Measurements from ENCODE around the gene ZFR2.
"Not testable (repeated sequence)": the region's sequence is repeated elsewhere in the genome, so short reads cannot be mapped to it uniquely, and the experiment has no call there.

The ZFR2 gene

DNA sequence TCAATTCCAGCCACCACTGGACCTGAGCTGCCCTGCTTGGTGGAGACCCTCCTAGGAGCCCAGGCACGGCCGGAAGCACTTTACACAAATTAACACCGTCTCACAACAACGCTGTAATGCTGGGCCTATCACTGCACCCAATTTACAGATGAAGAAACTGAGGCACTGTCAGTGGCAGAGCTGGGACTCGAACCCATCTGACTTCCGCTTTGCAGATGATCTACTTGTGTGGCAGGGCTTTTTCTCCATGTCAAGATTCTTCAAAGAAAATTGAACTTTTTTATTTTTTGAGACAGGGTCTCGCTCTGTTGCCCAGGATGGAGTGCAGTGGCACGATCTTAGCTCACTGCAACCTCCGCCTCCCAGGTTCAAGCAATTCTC lies 33.8 kb downstream of the ZFR2 start:
- no peak for DNase-seq

DNA sequence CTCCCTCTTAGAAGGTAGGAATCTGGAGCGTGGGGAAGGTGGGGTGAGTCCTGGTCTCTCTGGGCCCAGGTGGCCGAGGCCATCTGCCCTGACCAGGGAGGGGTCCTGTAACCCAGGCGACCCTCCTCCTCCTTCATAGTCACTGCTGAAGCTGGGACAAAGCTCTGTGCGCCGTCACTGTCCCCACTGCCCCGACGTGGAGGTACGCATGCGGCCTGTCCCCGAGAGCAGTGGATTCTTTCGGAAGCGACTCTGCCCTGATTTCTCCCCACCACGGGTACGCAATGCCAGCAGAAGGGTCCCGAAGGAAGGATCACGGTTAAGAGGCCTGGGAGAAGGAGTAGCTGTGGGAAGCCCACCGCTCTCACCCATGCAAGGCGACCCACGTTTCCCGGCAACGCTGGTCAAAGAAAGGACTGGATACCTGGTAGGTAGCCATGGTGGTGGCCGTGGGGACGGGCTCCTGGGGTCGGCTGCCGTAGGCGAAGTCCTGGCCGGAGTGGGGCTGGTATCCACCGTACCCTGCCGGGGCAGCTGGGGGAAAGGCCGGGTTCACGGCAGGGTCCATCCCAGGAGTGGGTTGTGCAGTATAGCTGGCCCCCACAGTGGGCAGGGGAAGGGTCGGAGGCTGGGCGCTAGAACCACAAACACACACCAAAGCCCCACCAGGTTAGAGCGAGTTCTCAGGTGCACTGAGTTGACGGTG lies 34.3 kb downstream of the ZFR2 start:
- DNase-seq = no peak

DNA sequence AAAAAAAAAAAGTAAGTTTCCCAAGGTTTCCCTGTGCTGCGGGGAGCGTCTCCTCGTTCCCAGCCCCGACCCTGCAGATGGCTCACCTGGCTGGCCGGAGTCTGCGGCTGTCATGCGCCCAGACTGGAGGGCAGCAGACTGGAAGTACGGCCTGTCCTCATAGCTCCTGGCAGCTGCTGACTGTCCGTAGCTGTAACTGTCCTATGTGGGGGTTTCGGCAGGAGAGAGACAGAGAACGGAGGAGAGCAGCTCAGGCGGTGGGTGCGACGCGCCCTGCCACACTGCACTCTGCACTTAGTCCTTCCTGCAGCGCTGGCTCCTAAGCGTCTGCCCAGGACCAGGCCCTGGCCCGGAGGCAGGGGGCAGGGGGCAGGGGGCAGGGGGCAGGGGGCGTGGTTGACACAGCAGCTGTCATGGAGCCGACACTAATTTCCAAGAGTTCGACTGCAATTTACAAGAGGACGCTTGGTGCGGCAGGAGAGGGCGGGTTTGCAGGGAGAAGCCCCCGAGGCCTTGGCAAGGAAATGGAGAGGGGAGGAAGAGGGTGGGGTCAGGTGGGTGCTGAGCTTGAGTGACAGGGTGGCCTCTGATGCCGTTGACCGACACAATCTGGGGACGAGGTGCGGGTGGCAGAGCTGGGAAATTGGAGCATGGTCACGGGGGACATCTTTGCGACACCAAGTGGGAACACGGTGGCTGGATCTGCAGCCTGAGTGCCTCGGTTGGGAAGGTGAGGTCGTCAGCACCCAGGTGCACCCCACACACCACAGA lies 35.1 kb downstream of the ZFR2 start:
- no peak for DNase-seq

DNA sequence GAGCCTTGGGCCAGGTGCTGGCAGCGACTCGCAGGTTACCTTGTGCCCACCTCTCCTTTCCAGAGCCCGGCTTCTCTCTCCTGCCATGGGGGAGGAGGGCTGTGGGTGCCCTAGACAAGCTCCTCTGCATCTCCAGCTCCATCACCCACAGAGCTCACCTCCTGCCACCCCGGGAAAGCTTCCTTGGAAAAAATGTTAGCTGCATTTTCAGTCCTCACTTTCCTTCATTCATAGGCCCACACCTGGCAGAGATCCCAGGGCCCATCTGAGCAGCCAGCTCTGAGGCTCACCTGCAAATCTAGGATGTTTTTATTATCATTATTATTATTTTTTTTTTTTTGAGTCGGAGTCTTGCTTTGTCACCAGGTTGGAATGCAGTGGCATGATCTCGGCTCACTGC lies 36.8 kb downstream of the ZFR2 start:
- DNase-seq = no peak

DNA sequence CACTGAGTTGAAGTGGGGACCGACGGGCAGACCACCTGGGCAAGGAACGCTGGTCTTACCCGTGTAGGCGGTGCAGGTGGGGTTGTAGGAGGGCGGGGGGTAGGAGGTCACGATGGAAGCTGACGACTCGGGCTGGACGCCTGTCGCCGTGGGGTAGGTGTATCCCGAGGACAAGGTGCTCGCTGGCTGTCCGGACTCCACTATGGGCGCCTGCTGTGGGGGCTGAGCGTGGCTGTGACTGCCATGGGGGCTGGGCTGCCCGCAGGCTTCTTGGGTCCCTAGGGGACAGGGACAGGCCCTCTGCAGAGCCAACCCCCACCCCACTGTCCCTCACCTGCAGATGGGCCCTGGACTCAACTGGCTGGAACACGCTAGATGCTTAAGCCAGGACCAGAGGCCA lies 37.2 kb downstream of the ZFR2 start:
- no peak for DNase-seq

DNA sequence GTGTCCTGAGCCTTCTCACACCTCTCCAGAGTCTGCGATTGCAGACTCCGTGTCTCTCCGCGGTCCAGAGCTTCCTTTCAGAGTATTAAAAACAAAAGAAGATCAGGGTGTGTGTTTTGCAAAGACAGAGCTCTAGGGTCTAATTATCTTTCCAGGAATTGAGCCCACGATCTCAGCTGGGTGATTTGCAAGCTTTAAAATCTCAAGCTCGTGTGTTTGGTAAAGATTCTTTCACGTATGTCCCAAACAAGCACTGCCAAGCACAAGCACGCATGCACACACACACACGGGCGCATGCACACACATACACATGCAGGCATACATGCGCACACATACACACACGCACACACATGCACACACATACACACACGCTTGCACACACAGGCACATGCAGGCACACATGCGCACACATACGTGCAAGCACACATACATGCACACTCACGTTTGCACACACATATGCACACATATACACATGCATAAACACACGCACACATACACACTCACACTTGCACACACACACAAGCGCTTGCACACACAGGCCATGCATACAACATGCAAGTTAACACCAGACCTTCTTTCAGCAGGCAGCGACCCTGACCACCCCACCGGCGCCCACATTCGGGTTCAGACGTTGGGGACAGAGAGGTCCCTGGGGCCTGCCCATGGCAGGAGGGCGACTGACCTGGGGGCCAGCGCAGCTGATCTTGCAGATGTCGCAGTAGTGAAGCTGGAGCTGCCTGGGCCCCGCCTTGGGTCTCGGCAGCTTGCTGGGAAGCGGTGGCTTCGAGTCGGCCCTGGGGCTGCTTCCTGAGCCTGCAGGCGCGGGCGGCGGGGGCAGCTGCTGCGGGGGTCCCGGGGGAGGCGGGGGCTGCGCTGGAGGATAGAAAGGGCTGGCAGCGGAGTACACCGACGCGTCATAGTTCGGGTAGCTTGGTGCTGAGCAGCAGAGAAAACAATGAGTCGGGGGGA lies 37.9 kb downstream of the ZFR2 start:
- DNase-seq = no peak

DNA sequence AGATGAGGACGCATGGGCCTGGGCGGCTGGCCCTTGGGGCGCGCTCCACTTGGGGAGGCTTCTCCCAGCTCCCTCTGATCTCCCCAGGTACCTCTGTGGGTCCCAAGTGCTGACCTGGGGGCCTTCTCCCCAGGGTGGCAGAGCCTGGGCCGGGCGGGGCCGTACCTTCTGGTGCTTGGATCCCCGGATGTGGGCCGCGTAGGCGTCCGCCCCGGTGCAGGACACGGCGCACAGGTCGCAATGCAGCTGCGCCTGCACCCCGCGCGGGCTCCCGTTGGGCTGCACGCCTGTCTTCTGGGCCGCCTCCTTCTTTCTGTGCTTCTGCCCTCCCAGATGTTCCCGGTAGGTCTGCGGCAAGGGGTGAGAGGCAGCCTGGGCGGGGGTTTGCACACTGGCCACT lies 41.5 kb downstream of the ZFR2 start:
- no peak for DNase-seq

DNA sequence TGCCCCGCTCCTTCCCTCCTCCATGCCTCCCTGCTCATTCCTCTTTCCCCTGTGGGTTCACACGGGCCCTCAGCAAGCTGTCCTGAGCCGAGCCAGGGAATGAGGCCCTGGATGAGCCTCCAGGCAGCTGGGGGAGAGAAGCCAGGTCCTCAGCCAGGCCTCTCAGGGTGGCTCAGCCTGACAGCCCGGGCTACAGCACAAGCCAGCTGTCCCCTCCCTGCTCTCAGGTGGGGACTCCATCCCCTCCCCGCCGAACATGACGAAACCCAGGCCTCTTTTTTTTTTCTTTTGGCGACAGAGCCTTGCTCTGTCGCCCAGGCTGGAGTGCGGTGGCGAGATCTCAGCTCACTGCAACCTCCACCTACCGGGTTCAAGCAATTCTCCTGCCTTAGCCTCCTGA lies 42.7 kb downstream of the ZFR2 start:
- DNase-seq = no peak

DNA sequence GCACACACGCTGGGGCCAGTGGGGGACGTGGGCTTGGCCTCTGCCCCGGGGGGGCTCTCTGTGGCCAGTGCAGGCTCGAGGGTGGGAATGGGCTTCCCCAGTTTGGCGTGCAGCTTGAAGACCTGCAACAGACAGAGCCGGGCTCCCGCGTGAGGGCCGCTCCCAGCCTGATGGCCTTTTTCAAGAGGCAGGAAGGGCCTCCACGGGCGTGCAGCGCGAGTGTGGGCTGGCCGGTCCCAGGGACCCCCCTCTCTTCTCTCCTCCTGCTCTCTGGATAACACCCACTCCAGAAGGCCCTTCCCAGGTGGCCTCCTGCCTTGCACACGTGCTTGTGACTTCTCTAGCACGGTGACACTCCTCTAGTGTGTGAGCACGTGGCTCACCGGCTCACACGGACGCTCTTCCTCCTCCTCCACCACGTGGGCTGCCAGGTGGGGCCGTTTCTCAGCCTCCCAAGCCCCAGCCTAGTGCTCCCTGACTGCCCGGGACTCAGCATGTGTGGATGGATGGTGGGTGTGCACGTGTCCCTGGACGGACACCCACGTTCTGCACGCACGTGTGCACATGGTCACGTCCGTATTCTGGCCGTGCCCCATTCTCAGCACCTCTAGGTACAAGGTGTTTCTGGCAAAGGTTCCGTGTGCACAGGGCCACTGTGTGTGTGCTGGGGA lies 43.4 kb downstream of the ZFR2 start:
- no peak for DNase-seq

DNA sequence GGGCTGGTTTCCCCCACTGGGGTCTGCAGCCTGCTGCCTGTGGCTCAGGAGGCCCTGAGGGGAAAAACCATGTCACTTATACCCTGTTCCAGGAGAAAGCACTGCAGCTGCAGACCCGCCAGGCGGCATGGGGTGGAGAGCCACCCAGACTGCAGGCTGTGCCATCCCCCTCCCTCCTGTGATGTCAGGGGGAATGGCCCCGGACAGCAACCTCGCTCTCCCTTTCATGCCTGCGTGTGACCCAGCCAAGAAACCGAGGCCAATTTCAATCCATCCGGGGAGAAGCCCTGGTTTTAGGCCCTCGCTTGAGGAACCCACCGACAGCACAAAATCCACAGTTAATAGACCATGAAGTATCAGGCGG lies 45.5 kb downstream of the ZFR2 start:
- DNase-seq = no peak

DNA sequence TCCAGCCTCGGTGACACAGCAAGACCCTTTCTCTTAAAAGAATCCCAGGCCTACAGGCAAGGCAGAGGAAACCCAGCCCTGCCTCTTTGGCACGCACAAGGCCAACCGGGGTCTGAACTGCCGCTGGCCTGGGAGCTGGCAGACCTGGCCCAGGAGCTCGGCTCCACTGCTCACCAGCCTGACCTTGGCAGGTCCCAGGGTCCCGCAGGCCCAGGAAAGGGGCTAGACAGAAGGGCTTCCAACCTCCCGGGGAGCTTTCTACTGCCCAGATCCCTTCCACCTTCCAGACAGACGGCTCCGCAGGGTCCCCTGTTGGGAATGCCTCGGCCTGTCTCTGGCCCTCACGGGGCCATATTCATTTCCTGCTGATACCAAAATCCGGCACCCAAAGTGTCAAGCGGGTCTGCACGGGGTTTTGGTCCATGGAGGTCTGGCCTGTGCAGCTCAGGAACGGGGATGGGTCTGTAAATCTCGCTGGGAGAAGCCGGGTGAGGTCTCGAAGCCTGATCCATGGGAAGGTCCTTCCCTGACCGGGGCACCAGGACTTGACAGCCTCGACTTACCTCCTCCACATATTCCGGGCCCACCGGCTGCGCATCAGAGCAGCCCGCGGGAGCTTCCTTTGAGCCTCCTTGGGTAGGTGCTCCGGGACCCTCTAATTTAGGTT lies 46.0 kb downstream of the ZFR2 start:
- DNase-seq = no peak

DNA sequence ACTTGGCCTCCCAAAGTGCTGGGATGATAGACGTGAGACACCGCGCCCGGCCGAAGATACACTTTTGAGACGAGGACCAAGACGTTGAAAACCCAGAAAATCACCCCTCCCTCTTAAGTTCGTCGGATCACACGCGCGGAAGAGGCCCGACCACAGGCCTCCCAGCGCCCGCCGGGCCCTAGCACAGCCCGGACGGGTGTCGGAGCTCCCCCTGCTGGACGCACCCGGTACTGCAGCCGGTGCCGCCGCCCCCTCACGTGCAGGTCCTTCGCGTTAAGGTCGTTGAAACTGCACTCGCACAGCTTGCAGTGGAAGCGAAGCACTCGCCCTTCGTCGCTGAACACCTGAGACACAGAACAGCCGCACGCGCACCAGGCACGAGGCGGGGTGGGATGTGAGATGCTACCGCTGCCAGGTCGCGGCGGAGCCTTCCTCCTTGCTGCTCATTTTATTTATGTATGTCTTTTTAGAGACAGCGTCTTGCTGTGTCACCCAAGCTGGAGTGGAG lies 46.9 kb downstream of the ZFR2 start:
- DNase-seq = peak; percentile 68 to 73

DNA sequence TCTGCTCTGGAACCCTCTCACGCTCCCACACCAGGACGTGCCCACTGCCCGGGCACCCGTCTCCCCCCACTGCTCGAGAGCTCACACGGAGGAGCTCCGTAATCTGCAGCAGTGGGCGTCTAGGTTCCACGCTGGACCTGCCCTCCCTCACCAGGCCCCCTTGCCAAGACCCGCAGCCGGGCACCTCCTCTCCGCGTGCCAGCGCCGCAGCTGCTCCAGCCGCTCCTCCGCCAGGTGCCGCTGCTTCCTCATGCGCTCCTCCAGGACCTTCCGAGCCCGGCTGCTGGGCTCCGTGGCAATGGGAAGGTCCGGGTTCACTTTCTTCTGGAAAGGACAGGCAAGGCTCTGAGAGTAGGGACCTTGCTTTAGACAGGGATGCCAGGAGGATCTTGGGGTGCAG lies 47.7 kb downstream of the ZFR2 start:
- DNase-seq = no peak

DNA sequence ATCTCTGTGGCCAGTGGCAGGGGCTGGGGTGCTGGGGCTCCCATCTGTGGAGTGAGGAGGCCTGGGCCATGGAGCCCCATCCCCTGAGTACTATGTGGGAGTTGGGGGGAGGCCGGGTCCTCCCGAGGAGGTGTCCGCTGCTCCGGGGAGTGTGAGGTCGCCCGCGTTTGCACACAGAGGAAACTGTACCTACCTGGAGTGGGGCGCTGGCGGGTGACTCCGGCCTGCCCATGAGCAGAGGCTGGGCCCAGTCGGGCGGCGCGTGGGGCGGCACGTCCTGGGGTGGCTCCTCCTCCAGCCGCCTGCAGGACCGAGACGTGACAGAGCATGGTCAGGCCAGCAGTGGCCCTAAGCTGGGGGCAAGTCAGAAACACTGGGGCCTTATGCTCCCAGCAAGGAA lies 48.8 kb downstream of the ZFR2 start:
- no peak for DNase-seq

DNA sequence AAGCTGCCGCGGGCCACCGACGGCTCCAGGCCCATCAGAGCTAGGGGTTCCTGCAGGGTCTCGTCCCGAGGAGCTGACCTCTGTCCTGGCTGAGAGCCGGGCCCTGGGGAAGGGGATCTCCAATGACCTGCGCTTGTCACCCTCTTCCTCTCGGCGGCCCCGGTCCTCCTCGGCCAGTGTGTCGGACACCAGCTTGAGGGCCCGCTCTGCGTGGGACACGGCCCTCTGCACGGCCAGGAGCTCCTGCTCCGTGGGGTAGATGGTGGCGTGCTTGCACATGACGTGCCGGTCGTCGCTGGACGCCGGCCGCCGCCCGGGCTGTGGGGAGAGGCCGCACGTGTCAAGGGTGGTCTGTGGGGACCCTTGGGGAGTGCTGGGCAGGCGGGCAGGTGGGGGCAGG lies 49.9 kb downstream of the ZFR2 start:
- DNase-seq = no peak

DNA sequence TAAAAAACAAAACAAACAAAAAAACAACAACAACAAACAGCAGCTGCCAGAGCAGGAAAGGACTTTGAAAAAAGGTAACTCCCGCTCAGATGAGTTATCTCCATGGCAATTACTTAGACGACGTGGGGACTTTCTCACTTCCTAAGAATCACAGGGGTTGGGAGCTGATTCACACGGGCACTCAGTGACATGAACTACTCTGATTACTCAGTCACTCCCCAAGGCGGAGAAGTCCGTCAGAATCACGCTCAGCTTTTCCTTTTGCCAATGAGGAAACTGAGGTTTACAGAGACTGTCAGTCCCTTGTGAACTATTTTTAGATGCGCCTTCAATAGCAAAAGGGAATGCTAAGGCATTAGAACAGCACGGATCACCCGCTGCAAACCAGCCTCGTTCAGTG lies 50.4 kb downstream of the ZFR2 start:
- peak; percentile 40 to 71 for DNase-seq

DNA sequence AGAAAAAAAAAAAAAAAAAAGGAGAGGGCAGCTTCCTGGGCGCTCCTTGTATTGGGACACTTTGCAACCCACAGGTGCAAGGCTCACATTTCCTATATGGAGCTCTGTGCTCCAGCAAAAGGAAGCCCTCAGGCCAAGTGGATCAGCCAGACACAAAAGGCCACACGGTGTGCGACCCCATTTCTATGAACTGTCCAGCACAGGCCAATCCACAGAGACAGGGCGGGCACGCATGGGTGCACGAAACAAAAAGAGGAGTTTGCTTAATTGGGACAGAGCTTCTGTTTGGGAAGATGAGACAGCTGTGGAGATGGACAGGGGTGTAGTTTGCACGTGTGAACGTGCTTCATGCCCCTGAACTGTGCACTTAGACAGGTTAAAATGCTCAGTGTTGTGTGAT lies 51.1 kb downstream of the ZFR2 start:
- no peak for DNase-seq

DNA sequence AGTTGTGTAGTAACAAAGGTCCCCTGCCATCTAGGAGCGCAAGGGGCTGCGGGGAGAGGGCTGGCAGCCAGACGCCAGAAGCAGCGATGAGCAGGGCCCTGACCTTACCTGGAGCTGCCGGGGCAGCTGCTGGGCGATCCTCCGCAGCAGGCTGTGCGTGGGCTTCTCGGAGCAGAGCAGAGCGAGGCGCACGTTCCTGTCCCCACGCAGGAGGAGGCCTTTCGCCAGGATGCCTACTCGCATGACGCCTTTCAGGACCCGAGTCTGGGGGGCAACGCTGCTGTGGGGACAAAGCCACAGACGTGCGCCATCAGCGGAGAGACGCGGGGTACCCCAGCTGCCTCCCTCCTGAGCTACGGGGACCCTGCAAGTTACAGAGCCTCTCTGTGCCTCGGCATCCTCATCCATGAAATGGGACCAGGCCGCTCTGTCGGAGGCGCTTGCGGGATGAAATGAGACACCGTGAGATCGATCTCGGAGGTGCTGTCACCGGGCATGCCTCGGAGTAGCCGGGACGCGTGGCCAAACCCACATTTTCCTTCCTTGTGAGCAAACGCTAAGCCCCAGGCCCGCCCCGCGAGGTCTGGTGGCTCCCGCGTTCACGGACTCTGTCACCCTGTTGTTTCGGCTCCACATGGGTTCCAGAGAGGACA lies 52.1 kb downstream of the ZFR2 start:
- no peak for DNase-seq

DNA sequence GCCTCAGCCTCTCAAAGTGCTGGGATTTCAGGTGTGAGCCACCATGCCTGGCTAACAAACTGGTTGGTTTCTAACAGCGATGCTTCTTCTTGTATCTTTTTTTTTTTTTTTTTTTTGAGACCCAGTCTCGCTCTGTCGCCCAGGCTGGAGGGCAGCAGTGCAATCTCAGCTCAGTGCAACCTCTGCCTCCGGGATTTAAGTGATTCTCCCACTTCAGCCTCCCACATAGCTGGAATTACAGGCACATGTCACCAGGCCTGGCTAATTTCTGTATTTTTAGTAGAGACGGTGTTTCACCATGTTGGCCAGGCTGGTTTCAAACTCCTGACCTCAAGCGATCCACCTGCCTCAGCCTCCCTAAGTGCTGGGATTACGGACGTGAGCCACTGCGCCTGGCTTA lies 52.7 kb downstream of the ZFR2 start:
- DNase-seq = not testable (repeated sequence)

DNA sequence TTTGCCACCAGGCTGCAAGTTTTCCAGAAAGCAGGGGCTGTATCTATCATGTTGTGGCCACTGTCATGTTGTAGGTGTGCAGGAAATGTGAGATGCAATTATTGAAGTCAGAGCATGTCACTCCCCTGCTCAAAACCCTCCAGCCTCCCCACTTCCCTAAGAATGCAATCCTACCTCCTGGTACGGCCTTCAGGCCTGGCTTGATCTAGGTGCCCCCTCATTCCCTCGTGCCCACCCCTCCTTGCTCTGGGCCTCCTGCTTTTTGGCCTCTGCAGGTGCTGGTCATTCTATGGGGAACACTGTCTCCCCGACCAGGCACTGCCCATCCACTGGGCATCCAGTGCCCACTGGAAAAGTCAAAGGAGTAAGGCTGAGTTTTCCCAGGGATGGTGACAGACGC lies 54.2 kb downstream of the ZFR2 start:
- no peak for DNase-seq

DNA sequence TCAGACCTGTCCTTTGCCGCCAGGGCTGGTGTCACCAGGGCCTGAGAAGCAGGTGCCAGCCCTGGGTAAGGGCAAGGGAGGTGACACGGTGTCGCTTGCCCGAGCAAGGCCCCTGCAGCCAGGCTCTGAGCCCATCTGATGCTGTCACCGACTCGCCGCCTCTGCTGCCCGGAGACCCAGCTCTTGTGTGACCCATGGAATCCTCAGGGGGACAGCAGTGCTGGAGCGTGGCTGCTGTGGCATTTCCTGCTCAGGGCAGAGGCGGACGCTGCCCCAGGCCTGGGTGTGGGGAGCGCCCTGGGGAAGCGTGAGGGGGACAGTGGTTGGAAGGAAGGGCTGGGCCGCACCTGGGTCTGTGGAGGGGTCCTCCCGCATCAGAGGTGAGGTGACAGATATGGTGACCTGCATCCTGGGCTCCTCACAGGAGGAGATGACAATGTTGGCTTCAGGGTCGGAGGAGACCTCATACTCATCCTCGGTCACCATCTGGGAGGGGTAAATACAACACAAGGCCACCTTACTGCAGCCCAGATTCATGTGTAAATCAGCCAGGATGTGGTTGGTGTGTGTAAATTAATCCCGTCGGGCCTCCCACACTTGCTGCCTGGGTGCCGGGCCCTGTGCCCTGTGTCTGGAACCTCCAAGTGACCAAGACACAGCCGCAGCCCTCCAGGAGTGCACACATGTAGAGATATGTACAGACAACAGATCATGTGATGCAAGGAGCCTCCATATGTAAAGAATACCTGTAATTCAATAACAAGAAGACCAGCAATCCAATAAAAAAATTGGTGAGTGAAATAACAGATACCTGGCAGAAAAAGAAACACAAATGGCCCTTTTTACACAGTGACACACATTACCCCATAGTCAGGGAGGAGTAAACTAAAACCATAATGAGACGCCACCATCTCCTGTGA lies 55.1 kb downstream of the ZFR2 start:
- no peak for DNase-seq

Measured in Kasumi-1 (cell line).